ENCODE data around the gene GRB10.
A peak's percentile ranks its signal among the peaks of the same experiment; 100 is the strongest.

GRCh38 chr7:50792342-50793119, 9.8 kb upstream of the GRB10 start:
- no peak for TF ChIP-seq HNF4G (IDR thresholded peaks at IDR 0.05)
- TF ChIP-seq FOXA2 (IDR thresholded peaks at IDR 0.05) = no peak
- TF ChIP-seq CTCF (IDR thresholded peaks at IDR 0.05; ENCODE audit: low read depth, low read length, missing input control) = no peak
- TF ChIP-seq MAX (IDR thresholded peaks at IDR 0.05) = no peak
- no peak for TF ChIP-seq FOXA1 (IDR thresholded peaks at IDR 0.05)
- TF ChIP-seq REST (IDR thresholded peaks at IDR 0.05) = no peak
- TF ChIP-seq, protein P1, sequence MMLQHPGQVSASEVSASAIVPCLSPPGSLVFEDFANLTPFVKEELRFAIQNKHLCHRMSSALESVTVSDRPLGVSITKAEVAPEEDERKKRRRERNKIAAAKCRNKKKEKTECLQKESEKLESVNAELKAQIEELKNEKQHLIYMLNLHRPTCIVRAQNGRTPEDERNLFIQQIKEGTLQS (IDR thresholded peaks at IDR 0.05) = no peak
- TF ChIP-seq NR2F2 (IDR thresholded peaks at IDR 0.05) = no peak
- TF ChIP-seq YY1 (IDR thresholded peaks at IDR 0.05) = no peak
- no peak for TF ChIP-seq GABPA (IDR thresholded peaks at IDR 0.05 in 1 of 2, conservative IDR thresholded peaks at IDR 0.05 in 1 of 2)
- TF ChIP-seq JUND (IDR thresholded peaks at IDR 0.05) = no peak
- TF ChIP-seq SP1 (IDR thresholded peaks at IDR 0.05) = no peak
- TF ChIP-seq RAD21 (IDR thresholded peaks at IDR 0.05) = peak in 1 of 2 donors; percentile 1
